ENCODE measurements around the gene ROBO2.

DNA sequence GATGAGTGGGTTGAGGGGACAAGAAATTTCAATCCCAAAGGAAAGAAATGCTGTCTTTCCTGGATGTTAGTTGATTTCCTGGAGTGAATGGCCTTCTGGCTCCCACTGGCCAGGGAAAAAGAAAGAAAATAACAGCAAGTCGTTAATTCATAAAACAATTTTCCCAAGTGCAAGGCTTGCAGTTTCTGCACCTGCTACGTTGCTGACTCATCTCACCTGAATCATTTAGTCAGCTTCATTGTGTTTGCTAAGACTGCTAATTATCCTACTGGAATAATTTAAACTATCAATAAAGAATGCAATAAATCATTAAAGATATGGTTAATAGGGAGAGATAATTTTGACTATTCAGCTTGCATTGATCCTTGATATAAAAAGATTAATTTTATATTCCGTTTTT is 387.6 kb downstream of the ROBO2 start:
- TF ChIP-seq, protein P1, sequence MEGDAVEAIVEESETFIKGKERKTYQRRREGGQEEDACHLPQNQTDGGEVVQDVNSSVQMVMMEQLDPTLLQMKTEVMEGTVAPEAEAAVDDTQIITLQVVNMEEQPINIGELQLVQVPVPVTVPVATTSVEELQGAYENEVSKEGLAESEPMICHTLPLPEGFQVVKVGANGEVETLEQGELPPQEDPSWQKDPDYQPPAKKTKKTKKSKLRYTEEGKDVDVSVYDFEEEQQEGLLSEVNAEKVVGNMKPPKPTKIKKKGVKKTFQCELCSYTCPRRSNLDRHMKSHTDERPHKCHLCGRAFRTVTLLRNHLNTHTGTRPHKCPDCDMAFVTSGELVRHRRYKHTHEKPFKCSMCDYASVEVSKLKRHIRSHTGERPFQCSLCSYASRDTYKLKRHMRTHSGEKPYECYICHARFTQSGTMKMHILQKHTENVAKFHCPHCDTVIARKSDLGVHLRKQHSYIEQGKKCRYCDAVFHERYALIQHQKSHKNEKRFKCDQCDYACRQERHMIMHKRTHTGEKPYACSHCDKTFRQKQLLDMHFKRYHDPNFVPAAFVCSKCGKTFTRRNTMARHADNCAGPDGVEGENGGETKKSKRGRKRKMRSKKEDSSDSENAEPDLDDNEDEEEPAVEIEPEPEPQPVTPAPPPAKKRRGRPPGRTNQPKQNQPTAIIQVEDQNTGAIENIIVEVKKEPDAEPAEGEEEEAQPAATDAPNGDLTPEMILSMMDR (IDR thresholded peaks at IDR 0.05): no peak
- no peak for TF ChIP-seq POLR2A (IDR thresholded peaks at IDR 0.05)
